H7 (cell line): Measurements from ENCODE around the gene ZNF91. TPM values are rescaled to one million over a fixed set of nuclear protein-coding genes. Genes with fewer than 3 reads are reported as not detected.

Experiments used
- total RNA-seq: library from RNA; depleted of rRNA; stranded (reverse); fragments of >200 nt; shearing (Covaris generic); gene quantifications from 2 replicates; pipeline ENCODE4 v1.2.3, GENCODE V29; 2014; rRNA removed

The ZNF91 gene
- total RNA-seq, 1 experiment from 2014 or later, result 18.2 TPM

Other genes with a start within 250 kb of the ZNF91 start
- gene ZNF724, start 145.1 kb downstream of the ZNF91 start, total RNA-seq, result 34.8 and 46.8 TPM in 2 replicates